IPS-11a (cell line): Measurements from ENCODE around the gene SOX3.

Experiments used
- H3K4me3 ChIP-seq: one replicate; pipeline ENCODE4 v1.5.1; 2013; ENCODE audit warnings: low read depth, low read length, control low read depth

Gene SOX3

DNA sequence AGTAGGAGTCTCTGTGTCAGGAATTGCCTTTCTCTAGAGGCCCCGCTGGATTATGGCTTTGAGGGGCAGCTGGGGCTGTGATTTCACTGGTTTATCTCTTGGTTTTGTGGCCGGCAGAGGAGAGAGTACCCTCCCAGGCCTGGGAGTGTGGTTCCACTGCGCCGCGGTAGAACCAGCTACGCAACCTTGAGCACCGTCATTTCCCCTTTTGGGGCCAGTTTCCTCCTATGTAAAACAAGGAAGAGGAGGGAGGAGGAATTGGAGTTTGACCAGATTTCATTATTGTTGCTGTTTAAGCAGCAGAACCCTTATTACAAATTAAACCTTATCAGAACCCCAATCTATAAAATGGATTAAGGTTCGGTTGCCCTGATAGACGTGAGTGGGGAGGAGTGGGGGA, 4.4 kb downstream of the SOX3 start:
- no peak overlapping the region for H3K4me3 ChIP-seq

DNA sequence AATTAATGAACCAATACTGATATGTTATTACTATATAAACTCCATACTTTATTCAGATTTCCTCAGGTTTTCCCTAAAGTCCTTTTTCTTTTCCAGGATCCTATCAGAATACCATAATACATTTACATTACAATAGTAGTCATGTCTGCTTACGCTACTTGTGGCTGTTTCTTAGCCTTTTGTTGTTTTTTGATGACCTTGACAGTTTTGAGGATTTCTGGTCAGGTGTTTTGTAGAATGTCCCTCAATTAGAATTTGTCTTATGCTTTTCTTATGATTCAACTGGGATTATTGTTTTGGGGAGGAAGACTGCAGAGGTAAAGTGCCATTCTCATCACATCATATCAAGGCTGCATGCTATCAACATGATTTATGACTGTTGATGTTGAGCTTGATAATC, 9.1 kb downstream of the SOX3 start:
- H3K4me3 ChIP-seq = no peak overlapping the region

DNA sequence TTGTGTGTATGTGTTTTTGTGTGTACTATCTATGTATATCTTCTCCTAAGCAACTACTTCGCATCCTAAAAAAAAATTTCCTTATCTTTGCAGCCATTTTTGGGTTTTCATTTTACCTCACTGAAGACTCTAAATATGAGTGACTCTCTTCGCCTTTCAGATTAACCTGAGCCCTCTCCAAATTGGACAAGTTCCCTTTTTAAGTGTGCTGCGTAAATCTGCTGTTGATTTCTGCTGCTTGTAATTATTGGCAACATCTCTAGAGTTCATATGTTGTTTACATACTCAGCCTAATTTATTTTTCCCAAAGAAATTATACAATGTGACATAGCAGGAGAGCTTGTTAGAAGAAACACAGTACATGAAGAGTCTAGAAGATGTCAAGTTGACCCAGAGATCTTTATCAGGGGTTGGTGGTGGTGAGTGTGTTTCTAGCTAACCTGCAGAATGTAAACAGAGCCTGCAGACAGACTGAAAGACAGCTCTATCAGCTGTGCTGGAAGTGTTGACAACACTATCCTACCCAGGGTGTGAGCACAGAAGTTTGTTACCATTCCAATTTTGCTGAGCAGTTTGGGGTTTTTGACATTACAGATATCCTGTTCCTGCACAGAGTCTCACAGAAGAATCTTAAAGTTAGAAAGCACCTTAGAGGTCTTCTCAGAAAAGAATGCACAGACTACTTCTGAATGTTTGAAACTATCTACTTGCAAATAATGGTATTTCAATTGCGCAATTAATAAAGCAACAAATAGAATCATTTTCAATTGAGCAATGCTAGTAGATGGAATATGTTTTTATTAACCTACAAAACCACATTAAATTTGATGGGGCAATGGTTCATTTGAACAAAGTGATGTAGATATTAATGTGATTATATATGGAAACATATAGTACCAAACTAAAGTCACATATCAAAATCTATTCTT, 12.5 kb downstream of the SOX3 start:
- no peak overlapping the region for H3K4me3 ChIP-seq

DNA sequence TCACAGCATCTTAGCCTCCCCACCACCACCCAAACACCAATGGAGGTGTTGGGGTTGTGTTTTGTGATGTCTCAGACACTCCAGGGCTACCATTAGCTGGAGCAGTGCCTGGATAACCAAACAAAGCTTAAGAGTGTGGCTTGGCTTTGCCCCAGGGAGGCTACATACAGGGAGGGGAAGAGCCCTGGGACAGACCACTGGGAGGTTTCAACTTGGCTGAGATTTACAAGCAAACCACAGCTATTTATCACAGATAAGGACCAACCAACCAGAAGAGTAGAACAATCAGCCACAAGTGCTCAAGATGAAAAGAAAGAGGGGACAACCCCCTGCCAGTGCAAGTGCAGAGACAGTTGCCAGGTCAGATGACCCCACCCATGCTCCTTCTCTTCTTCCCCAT, 24.1 kb downstream of the SOX3 start:
- H3K4me3 ChIP-seq = no peak overlapping the region

DNA sequence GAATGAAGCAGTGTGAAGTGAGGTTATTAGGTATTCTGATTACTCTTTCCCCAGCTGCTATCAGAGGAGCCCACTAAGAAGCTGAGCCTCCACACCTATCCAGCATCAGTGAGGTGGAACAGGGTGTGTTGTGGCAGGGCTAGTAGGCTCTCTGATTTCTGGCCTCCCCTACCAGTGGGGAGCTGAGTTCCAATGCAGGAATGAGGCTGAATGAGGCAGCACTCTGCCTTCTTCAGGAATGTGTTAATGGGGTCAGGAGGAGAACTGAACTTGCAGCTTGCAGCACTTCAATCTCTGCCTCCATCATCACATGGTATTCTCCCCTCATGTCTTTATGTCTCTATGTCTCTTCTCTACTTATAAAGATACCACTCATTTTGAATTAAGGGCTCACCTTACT, 26.9 kb downstream of the SOX3 start:
- no peak overlapping the region for H3K4me3 ChIP-seq

DNA sequence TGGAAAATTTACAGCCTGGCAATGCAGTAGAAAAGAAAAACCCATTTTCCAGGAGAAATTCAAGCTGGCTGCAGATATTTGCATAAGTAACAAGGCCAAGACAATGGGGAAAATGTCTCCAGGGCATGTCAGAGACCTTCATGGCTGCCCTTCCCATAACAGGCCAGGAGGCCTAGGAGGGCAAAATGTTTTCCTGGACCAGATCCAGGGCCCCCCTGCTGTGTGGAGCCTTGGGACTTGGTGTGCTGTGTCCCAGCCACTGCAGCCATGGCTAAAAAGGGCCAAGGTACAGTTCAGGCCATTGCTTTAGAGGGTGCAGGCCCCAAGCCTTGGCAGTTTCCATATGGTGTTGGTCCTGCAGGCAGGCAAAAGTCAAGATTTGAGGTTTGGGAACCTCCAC, 29.8 kb downstream of the SOX3 start:
- no peak overlapping the region for H3K4me3 ChIP-seq

DNA sequence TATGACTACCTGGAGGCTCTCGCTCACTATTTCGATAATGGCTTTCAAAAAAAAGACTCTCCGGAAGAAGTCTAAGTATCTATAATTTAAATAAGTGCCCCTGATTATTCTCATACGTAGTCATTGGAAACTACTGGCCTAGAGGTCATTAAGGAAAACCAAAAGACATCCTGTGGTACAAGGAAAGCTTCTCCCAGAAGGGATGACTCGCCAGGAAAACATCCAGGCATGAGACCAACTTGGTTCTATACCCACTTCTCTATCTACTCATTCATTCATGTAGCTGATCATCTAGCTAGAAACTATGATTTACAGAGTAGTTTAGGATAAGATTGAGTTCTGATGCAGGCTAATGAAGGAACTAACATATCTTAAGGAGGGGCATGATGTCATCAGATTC, 37.7 kb downstream of the SOX3 start:
- no peak overlapping the region for H3K4me3 ChIP-seq
